H7 (cell line): Measurements from ENCODE around the gene AFTPH. TPM values are rescaled to one million over a fixed set of nuclear protein-coding genes. Genes with fewer than 3 reads are reported as not detected.

Experiments used
- DNase-seq: peaks from one replicate; pipeline ENCODE4 v3.0.0; 2012
- H3K27me3 ChIP-seq: 2 replicates; pipeline ENCODE4 v1.6.0; 2011; ENCODE audit warnings: mild to moderate bottlenecking, low read length; ENCODE audit not compliant: control insufficient read depth, insufficient read depth
- H3K36me3 ChIP-seq: replicated peaks from 2 replicates; pipeline ENCODE4 v1.5.1; 2011; ENCODE audit warnings: low read length; ENCODE audit not compliant: control insufficient read depth, insufficient read depth
- H3K4me3 ChIP-seq: 2 replicates; pipeline ENCODE4 v1.5.1; 2011; ENCODE audit warnings: low read depth, mild to moderate bottlenecking, control low read depth, low read length, moderate library complexity; ENCODE audit not compliant: insufficient read depth
- total RNA-seq: library from RNA; depleted of rRNA; stranded (reverse); fragments of >200 nt; shearing (Covaris generic); gene quantifications from 2 replicates; pipeline ENCODE4 v1.2.3, GENCODE V29; 2014

The AFTPH gene
- total RNA-seq, 1 experiment from 2014 or later, result 10.6 TPM

GRCh38 chr2:64615844-64616536 lies 91.9 kb downstream of the AFTPH start:
- H3K36me3 ChIP-seq, result no peaks in the 10 kb centered on the region
- no peak overlapping the region for H3K4me3 ChIP-seq
- H3K27me3 ChIP-seq, result no peaks in the 10 kb centered on the region; the same call in 1 of the 2 replicates
- DNase-seq, result no peak

- Histone ChIP-seq H3K4me3 (no peak overlapping the region), H3K36me3 (no peaks in the 10 kb centered on the region), H3K27me3 (no peaks in the 10 kb centered on the region; the same call in 1 of the 2 replicates)
- DNase-seq, result no peak
Observed at GRCh38 chr2:64617631-64618151, 93.6 kb downstream of the AFTPH start.

- Histone ChIP-seq H3K4me3 (no peak overlapping the region), H3K27me3 (no peaks in the 10 kb centered on the region; the same call in 1 of the 2 replicates), H3K36me3 (no peaks in the 10 kb centered on the region)
- no peak for DNase-seq
Observed at GRCh38 chr2:64620661-64621060, 96.5 kb downstream of the AFTPH start.

GRCh38 chr2:64622443-64623241 lies 98.5 kb downstream of the AFTPH start:
- Histone ChIP-seq H3K36me3 (no peaks in the 10 kb centered on the region), H3K4me3 (no peak overlapping the region), H3K27me3 (no peaks in the 10 kb centered on the region)
- peak; percentile 71 for DNase-seq

GRCh38 chr2:64623242-64623850 lies 99.2 kb downstream of the AFTPH start:
- no peak overlapping the region for H3K4me3 ChIP-seq
- no peaks in the 10 kb centered on the region for H3K36me3 ChIP-seq
- no peaks in the 10 kb centered on the region for H3K27me3 ChIP-seq
- DNase-seq, result no peak

- DNase-seq, result no peak
- Histone ChIP-seq H3K4me3 (no peak overlapping the region), H3K27me3 (no peaks in the 10 kb centered on the region), H3K36me3 (no peaks in the 10 kb centered on the region)
Observed at GRCh38 chr2:64624108-64624610, 100.0 kb downstream of the AFTPH start.

GRCh38 chr2:64624862-64625261 lies 100.7 kb downstream of the AFTPH start:
- Histone ChIP-seq H3K27me3 (no peaks in the 10 kb centered on the region), H3K36me3 (no peaks in the 10 kb centered on the region), H3K4me3 (no peak overlapping the region)
- no peak for DNase-seq

- peak; percentile 80 for DNase-seq
- H3K4me3 ChIP-seq, result no peak overlapping the region
- no peaks in the 10 kb centered on the region for H3K36me3 ChIP-seq
- H3K27me3 ChIP-seq, result no peaks in the 10 kb centered on the region
Observed at GRCh38 chr2:64625299-64626145, 101.4 kb downstream of the AFTPH start.

- Histone ChIP-seq H3K36me3 (no peaks in the 10 kb centered on the region), H3K4me3 (no peak overlapping the region), H3K27me3 (no peaks in the 10 kb centered on the region)
- DNase-seq, result no peak
Observed at GRCh38 chr2:64626146-64626809, 102.2 kb downstream of the AFTPH start.

GRCh38 chr2:64626963-64627760 lies 103.0 kb downstream of the AFTPH start:
- peak; percentile 84 for DNase-seq

GRCh38 chr2:64627860-64628841 lies 104.0 kb downstream of the AFTPH start:
- no peak for DNase-seq
- Histone ChIP-seq H3K36me3 (no peaks in the 10 kb centered on the region), H3K4me3 (no peak overlapping the region), H3K27me3 (no peaks in the 10 kb centered on the region)

More at GRCh38 chr2:64626963-64627760, 103.0 kb downstream of the AFTPH start:
- Histone ChIP-seq H3K36me3 (no peaks in the 10 kb centered on the region), H3K4me3 (no peak overlapping the region), H3K27me3 (no peaks in the 10 kb centered on the region)

- no peak for DNase-seq
- Histone ChIP-seq H3K4me3 (no peak overlapping the region), H3K36me3 (no peaks in the 10 kb centered on the region), H3K27me3 (no peaks in the 10 kb centered on the region)
Observed at GRCh38 chr2:64629329-64629781, 105.2 kb downstream of the AFTPH start.
